Epithelial cell of proximal tubule (primary cell): ENCODE measurements around the gene HHIPL2. TPM values are rescaled to one million over a fixed set of nuclear protein-coding genes. Genes with fewer than 3 reads are reported as not detected.
"Not testable (repeated sequence)": the region's sequence is repeated elsewhere in the genome, so short reads cannot be mapped to it uniquely, and the experiment has no call there.

Experiments used
- DNase-seq: peaks from one replicate; pipeline ENCODE4 v3.0.0-alpha.2; 2011; ENCODE audit warnings: low read depth
- H3K4me3 ChIP-seq: 2 replicates; pipeline ENCODE4 v1.5.1; 2011; ENCODE audit warnings: low read depth, mild to moderate bottlenecking, low read length
- total RNA-seq: library from RNA; depleted of rRNA; stranded (reverse); fragments of >200 nt; gene quantifications from 2 replicates; pipeline ENCODE4 v1.2.3, GENCODE V29; 2015
- TF ChIP-seq, protein P1 (sequence below): conservative IDR thresholded peaks from 2 replicates; pipeline ENCODE4 v1.5.1; 2012; ENCODE audit warnings: low read depth, mild to moderate bottlenecking, low read length

HHIPL2 gene
- total RNA-seq, 1 donor from 2014 or later = not detected

- TF ChIP-seq, protein P1, sequence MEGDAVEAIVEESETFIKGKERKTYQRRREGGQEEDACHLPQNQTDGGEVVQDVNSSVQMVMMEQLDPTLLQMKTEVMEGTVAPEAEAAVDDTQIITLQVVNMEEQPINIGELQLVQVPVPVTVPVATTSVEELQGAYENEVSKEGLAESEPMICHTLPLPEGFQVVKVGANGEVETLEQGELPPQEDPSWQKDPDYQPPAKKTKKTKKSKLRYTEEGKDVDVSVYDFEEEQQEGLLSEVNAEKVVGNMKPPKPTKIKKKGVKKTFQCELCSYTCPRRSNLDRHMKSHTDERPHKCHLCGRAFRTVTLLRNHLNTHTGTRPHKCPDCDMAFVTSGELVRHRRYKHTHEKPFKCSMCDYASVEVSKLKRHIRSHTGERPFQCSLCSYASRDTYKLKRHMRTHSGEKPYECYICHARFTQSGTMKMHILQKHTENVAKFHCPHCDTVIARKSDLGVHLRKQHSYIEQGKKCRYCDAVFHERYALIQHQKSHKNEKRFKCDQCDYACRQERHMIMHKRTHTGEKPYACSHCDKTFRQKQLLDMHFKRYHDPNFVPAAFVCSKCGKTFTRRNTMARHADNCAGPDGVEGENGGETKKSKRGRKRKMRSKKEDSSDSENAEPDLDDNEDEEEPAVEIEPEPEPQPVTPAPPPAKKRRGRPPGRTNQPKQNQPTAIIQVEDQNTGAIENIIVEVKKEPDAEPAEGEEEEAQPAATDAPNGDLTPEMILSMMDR = no peak
These were observed 22.0 kb downstream of the HHIPL2 start for GRCh38 chr1:222525951-222526350.

GRCh38 chr1:222523852-222524251, 24.1 kb downstream of the HHIPL2 start:
- TF ChIP-seq, protein P1 = no peak
- no peak for DNase-seq
- H3K4me3 ChIP-seq = no peak overlapping the region

More at GRCh38 chr1:222525951-222526350, 22.0 kb downstream of the HHIPL2 start:
- H3K4me3 ChIP-seq = no peak overlapping the region
- DNase-seq = no peak

GRCh38 chr1:222522105-222522915, 25.6 kb downstream of the HHIPL2 start:
- DNase-seq = no peak
- TF ChIP-seq, protein P1 = no peak
- no peak overlapping the region for H3K4me3 ChIP-seq

DNA sequence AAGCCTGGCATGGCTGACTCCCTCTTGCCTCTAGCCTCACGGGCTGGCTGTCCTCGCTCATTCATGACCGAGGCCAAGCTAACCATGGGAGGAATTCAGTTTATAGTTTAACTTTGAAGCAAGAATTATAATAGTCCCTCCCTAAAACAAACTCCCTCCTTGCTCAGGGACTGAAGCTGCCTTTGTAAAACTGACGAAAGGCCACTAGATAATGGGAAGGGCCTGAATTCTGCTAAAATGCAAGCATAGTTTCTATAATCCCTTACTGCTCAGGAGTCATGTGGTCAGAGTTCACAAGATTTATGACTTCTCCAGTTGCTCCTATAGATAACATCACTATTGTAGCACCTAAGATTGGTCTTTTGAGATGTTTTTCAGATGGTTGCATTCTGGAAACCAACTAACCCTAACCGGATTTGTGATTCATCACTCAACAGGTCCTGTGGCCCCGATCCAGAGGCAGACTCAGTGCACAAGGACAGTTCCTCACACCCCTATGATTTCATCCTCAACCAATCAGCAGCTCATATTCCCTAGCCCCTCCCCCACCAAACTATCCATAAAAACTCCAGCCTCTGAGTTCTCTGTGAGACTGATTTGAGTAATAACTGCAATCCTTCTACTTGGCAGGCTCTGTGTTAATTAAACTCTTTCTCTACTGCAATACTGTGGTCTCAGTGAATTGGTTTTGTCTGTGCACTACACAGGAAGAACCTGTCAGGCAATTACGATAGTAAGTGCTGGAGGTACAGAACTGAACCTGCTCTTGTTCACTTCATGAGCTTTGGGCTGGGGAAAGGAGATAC, 26.4 kb downstream of the HHIPL2 start:
- peak; percentile 97 for DNase-seq
- no peak overlapping the region for H3K4me3 ChIP-seq
- TF ChIP-seq, protein P1 = no peak

- not testable (repeated sequence) for H3K4me3 ChIP-seq
- DNase-seq = peak; percentile 73
These were observed 58.4 kb downstream of the HHIPL2 start for GRCh38 chr1:222489496-222489895.

DNA sequence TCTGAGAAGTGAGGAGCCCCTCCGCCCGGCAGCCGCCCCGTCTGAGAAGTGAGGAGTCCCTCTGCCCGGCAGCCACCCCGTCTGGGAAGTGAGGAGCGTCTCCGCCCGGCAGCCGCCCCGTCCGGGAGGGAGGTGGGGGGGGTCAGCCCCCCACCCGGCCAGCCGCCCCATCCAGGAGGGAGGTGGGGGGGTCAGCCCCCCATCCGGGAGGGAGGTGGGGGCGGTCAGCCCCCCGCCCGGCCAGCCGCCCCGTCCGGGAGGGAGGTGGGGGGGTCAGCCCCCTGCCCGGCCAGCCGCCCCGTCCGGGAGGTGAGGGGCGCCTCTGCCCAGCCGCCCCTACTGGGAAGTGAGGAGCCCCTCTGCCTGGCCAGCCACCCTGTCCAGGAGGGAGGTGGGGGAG, 60.1 kb downstream of the HHIPL2 start:
- not testable (repeated sequence) for H3K4me3 ChIP-seq, DNase-seq

GRCh38 chr1:222484005-222484404, 63.9 kb downstream of the HHIPL2 start:
- not testable (repeated sequence) for H3K4me3 ChIP-seq, DNase-seq

DNA sequence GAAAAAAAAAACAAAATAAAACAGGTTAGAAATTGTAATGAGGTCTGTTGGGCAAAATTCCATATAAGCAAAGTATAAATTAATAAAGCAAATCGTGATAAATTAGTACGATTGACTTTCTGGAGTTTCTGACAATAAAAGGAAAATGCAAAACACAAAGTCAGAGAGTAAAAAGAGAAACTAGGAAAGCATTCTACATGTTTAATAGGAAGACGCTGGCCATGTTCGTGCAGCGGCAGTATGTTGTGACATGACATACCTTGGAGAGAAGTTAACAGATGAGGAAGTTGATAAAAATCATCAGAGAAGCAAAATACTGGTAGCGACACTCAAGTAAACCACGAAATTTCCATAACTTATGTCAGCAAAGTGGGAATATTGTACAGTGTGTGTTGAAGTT, 68.3 kb downstream of the HHIPL2 start:
- not testable (repeated sequence) for H3K4me3 ChIP-seq, DNase-seq

GRCh38 chr1:222476436-222476835, 71.5 kb downstream of the HHIPL2 start:
- TF ChIP-seq, protein P1 = peak; percentile 35
- not testable (repeated sequence) for H3K4me3 ChIP-seq, DNase-seq

DNA sequence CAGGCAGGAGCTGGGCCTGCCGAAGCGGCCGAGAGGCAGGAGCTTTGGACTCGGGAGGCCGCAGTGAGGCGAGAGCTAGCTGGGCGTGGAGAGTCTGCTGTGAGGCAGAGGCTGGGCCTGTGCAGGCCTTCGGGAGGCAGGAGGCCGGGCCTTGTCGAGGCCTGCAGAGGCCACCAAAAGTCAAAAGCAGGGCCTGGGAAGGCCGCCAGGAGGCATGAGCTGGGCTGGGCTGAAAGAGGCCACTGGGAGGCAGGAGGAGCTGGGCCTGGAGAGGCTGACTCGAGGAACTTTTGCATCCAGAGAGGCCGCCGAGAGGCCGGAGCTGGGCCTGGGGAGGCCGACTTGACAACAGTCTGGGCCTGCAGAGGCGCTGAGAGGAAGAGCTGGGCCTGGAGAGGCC, 74.2 kb downstream of the HHIPL2 start:
- not testable (repeated sequence) for DNase-seq, H3K4me3 ChIP-seq

- not testable (repeated sequence) for H3K4me3 ChIP-seq, DNase-seq
These were observed 74.9 kb downstream of the HHIPL2 start for GRCh38 chr1:222472776-222473540.
